ENCODE measurements around the gene DAPK3. TPM values are rescaled to one million over a fixed set of nuclear protein-coding genes. Genes with fewer than 3 reads are reported as not detected.

Gene DAPK3
- total RNA-seq, 1 donor from 2014 or later: 63.7 TPM

DNA sequence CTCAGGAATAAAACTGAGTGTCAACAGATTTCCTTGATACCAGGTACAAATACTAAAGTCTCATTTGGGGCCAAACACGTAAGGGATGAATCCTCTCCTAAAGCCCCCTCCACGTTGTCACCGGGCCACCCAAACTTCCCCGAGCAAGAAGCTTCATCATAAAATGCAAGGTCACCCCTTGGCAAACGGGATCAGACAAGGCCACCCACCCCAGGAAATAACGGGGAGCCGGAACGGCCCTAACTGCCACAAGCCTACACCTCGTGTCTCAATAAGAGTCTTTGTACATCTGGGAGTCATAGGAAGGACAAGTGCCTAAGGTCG, 13.6 kb upstream of the DAPK3 start:
- Histone ChIP-seq H3K36me3 (ENCODE audit: control insufficient read depth in 3 of 3, insufficient read depth in 3 of 3, low read length in 3 of 3) (peaks cover 47 to 50% (median 48%) of the 10 kb centered on the region in 3 donors), H3K4me1 (ENCODE audit: control insufficient read depth in 3 of 3, insufficient read depth in 3 of 3, low read length in 3 of 3) (peaks cover 42 to 60% (median 52%) of the 10 kb centered on the region in 3 donors), H3K27ac (ENCODE audit: low read depth, low read length) (peak overlapping the region; percentile 98), H3K4me3 (ENCODE audit: low read length in 3 of 3) (peak overlapping the region; percentile 88 to 97 (median 95)), H3K9ac (ENCODE audit: low read depth in 1 of 3, low read length in 3 of 3) (peak overlapping the region; percentile 91 to 93 (median 92)), H3K27me3 (ENCODE audit: control insufficient read depth in 3 of 3, insufficient read depth in 3 of 3, low read length in 3 of 3) (no peaks in the 10 kb centered on the region), H3K9me3 (ENCODE audit: control insufficient read depth in 3 of 3, low read length in 3 of 3) (no peaks in the 10 kb centered on the region)

DNA sequence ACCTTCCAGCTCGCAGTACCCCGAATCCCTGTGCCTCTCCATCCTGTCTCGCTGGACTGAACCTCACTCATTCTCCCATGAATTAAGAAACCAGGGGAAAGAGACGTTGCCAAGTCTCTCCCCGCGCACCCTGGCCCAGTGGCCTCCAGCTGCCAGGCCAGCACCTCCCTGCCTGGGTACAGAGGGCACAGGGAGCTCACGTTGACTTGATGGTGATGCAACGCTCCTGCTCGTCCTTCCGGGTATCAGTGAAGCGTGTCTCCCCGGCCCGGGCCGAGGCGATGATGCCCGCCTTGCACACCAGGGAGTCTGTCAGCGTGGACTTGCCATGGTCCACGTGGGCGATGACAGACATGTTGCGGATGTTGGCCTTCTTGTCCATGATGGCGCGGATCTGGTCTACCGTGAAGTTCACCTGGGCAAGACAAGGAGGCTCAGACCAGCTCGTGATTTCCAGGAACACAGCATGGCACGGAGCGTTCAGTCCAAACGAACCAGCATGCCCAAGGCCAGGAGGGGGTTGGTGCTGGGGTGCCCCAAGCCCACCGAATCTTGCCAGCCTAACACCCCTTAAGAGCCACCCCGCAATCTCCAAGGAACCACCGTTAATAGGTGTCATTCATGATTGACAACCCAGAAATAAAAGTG, 13.2 kb upstream of the DAPK3 start:
- Histone ChIP-seq H3K4me1 (ENCODE audit: control insufficient read depth in 3 of 3, insufficient read depth in 3 of 3, low read length in 3 of 3) (peaks cover 42 to 60% (median 52%) of the 10 kb centered on the region in 3 donors), H3K9ac (ENCODE audit: low read depth in 1 of 3, low read length in 3 of 3) (peak overlapping the region; percentile 91 to 93 (median 92)), H3K4me3 (ENCODE audit: low read length in 3 of 3) (peak overlapping the region; percentile 88 to 97 (median 95)), H3K9me3 (ENCODE audit: control insufficient read depth in 3 of 3, low read length in 3 of 3) (no peaks in the 10 kb centered on the region), H3K27me3 (ENCODE audit: control insufficient read depth in 3 of 3, insufficient read depth in 3 of 3, low read length in 3 of 3) (no peaks in the 10 kb centered on the region), H3K36me3 (ENCODE audit: control insufficient read depth in 3 of 3, insufficient read depth in 3 of 3, low read length in 3 of 3) (peaks cover 52 to 55% (median 53%) of the 10 kb centered on the region in 3 donors), H3K27ac (ENCODE audit: low read depth, low read length) (peak overlapping the region; percentile 98)

DNA sequence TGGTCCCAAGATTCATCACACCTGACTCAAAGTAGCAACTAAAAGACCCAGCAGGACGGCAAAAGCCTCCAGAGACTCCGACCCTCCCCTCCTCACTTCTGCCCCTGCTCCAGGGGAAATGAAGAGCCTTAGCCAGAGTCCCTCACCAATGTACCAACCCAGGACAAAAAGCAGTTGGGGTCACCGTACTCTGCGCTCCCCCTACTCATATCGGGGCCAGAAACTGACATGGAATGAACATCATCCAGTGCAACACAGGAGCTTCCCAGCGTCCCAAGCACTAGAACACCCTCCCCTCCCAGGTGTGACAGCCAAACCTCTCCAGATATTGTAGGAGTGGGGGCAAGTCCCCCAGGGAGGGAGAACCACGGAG, 12.6 kb upstream of the DAPK3 start:
- Histone ChIP-seq H3K4me3 (ENCODE audit: low read length in 3 of 3) (peak overlapping the region; percentile 88 to 97 (median 95)), H3K4me1 (ENCODE audit: control insufficient read depth in 3 of 3, insufficient read depth in 3 of 3, low read length in 3 of 3) (peaks cover 42 to 60% (median 52%) of the 10 kb centered on the region in 3 donors), H3K27me3 (ENCODE audit: control insufficient read depth in 3 of 3, insufficient read depth in 3 of 3, low read length in 3 of 3) (no peaks in the 10 kb centered on the region), H3K36me3 (ENCODE audit: control insufficient read depth in 3 of 3, insufficient read depth in 3 of 3, low read length in 3 of 3) (peaks cover 54 to 58% (median 57%) of the 10 kb centered on the region in 3 donors), H3K27ac (ENCODE audit: low read depth, low read length) (peak overlapping the region; percentile 98), H3K9me3 (ENCODE audit: control insufficient read depth in 3 of 3, low read length in 3 of 3) (no peaks in the 10 kb centered on the region), H3K9ac (ENCODE audit: low read depth in 1 of 3, low read length in 3 of 3) (peak overlapping the region; percentile 91 to 93 (median 92))

DNA sequence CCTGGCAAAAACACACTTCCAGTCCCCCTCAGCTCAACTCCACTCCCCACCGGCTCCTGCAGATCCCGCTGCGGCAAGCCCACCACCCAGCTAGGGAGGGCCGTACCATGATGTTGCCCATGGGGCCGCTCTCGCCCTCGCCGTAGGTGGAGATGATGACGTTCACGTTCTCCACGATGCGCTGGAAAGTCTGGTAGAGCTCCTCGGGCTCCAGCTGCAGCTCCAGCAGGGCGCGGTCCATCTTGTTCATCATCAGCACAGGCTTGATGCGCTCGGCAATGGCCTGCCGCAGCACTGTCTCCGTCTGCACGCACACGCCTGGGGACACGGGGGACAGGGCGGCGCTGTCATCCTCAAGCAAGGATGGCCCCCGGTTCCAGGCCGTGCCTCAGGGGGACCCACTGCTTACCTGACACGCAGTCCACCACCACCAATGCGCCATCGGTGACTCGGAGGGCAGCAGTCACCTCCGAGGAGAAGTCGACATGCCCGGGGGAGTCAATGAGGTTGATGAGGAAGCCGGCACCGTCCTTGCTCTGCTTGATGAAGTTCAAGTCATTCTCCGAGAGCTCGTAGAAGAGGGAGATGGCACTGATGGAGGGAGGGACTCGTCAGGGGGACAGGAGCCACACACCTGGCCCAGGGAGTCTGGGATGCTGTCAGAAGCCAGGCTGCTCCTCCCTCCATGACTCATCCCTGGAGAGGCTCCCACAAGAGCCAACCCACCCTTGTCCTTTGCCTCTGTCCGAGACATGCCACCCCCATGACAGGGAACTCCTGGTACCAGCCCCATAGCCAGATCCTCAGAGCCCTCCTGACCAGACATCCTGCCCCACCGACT, 12.0 kb upstream of the DAPK3 start:
- peak overlapping the region in 1 of 3 donors; percentile 92 for H3K9ac ChIP-seq (ENCODE audit: low read depth in 1 of 3, low read length in 3 of 3)
- H3K27ac ChIP-seq (ENCODE audit: low read depth, low read length): peak overlapping the region; percentile 98
- H3K9me3 ChIP-seq (ENCODE audit: control insufficient read depth in 3 of 3, low read length in 3 of 3): no peaks in the 10 kb centered on the region
- H3K27me3 ChIP-seq (ENCODE audit: control insufficient read depth in 3 of 3, insufficient read depth in 3 of 3, low read length in 3 of 3): no peaks in the 10 kb centered on the region
- peak overlapping the region; percentile 88 to 97 (median 95) for H3K4me3 ChIP-seq (ENCODE audit: low read length in 3 of 3)
- H3K36me3 ChIP-seq (ENCODE audit: control insufficient read depth in 3 of 3, insufficient read depth in 3 of 3, low read length in 3 of 3): peaks cover 59 to 64% (median 63%) of the 10 kb centered on the region in 3 donors
- peaks cover 42 to 60% (median 49%) of the 10 kb centered on the region in 3 donors for H3K4me1 ChIP-seq (ENCODE audit: control insufficient read depth in 3 of 3, insufficient read depth in 3 of 3, low read length in 3 of 3)

DNA sequence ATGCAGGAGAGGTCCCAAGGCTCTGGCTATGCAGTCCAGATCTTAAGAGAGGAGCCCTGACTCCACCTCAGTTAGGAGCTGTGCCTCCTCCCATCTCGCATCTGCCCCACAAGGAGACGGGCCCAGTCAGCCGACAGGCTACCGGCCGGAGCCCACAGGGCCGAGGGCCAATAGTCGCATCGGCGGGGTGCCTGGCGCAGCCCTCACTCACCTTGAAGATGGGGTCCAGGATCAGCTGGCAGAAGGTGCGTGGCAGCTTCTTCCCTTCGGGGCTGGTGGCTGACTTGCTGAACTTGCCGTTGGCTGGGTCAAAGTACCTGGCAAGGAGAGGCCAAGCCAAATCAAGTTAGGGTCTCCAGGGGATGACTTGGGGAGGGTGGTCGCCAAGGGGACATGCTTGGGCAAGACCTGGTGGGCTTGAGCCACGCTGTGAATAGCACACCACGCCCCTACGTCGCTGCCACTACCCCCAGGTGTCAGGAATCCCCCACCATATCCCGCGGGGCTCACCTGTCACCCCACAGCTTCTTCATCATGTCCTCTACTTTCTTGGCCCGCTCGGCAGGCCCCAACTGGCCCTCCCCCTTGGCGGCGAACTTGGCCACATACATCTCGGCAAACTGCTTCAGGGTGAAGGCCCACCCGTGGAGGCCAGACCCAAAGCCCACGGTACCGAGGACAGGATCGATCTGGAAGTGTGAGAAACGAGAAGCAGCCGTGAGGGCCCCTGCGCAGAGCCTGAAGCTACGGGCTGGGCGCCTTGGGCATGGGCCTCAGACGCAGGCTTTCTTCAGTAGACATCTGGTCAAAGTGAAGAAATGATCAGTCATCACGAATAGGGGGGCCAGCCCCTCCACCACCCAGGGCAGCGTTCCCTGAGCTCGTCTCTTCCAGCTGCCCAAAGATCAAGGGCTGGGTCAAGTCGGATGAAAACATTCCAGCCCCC, 11.1 kb upstream of the DAPK3 start:
- no peaks in the 10 kb centered on the region for H3K27me3 ChIP-seq (ENCODE audit: control insufficient read depth in 3 of 3, insufficient read depth in 3 of 3, low read length in 3 of 3)
- H3K9me3 ChIP-seq (ENCODE audit: control insufficient read depth in 3 of 3, low read length in 3 of 3): no peaks in the 10 kb centered on the region
- peak overlapping the region; percentile 1 for H3K27ac ChIP-seq (ENCODE audit: low read depth, low read length)
- peak overlapping the region in 1 of 3 donors; percentile 33 for H3K9ac ChIP-seq (ENCODE audit: low read depth in 1 of 3, low read length in 3 of 3)
- H3K4me1 ChIP-seq (ENCODE audit: control insufficient read depth in 3 of 3, insufficient read depth in 3 of 3, low read length in 3 of 3): peaks cover 35 to 58% (median 46%) of the 10 kb centered on the region in 3 donors
- no peak overlapping the region for H3K4me3 ChIP-seq (ENCODE audit: low read length in 3 of 3)
- H3K36me3 ChIP-seq (ENCODE audit: control insufficient read depth in 3 of 3, insufficient read depth in 3 of 3, low read length in 3 of 3): peaks cover 68 to 73% (median 72%) of the 10 kb centered on the region in 3 donors

DNA sequence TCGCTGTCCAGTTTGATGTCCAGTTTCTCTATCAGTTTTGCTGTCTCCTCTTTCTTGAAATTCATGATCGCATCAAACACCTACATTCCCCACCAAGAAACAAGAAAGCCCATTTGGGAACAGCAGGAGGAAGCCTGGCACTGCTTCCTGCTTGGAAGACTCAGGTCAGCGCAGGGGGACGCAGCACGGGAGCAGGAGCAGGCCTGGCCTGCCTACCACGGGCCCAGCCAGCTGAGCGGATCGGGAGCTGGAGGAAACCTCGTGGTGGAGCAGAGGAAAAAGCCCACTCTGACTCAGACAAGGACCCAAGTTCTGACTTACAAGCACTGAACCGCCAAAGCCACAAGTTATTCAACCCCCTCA, 10.5 kb upstream of the DAPK3 start:
- Histone ChIP-seq H3K4me1 (ENCODE audit: control insufficient read depth in 3 of 3, insufficient read depth in 3 of 3, low read length in 3 of 3) (peaks cover 29 to 52% (median 45%) of the 10 kb centered on the region in 3 donors), H3K36me3 (ENCODE audit: control insufficient read depth in 3 of 3, insufficient read depth in 3 of 3, low read length in 3 of 3) (peaks cover 75 to 79% (median 79%) of the 10 kb centered on the region in 3 donors), H3K9me3 (ENCODE audit: control insufficient read depth in 3 of 3, low read length in 3 of 3) (no peaks in the 10 kb centered on the region), H3K9ac (ENCODE audit: low read depth in 1 of 3, low read length in 3 of 3) (peak overlapping the region in 2 of 3 donors; percentile 14 to 25), H3K27me3 (ENCODE audit: control insufficient read depth in 3 of 3, insufficient read depth in 3 of 3, low read length in 3 of 3) (no peaks in the 10 kb centered on the region), H3K4me3 (ENCODE audit: low read length in 3 of 3) (no peak overlapping the region), H3K27ac (ENCODE audit: low read depth, low read length) (peak overlapping the region; percentile 1)

DNA sequence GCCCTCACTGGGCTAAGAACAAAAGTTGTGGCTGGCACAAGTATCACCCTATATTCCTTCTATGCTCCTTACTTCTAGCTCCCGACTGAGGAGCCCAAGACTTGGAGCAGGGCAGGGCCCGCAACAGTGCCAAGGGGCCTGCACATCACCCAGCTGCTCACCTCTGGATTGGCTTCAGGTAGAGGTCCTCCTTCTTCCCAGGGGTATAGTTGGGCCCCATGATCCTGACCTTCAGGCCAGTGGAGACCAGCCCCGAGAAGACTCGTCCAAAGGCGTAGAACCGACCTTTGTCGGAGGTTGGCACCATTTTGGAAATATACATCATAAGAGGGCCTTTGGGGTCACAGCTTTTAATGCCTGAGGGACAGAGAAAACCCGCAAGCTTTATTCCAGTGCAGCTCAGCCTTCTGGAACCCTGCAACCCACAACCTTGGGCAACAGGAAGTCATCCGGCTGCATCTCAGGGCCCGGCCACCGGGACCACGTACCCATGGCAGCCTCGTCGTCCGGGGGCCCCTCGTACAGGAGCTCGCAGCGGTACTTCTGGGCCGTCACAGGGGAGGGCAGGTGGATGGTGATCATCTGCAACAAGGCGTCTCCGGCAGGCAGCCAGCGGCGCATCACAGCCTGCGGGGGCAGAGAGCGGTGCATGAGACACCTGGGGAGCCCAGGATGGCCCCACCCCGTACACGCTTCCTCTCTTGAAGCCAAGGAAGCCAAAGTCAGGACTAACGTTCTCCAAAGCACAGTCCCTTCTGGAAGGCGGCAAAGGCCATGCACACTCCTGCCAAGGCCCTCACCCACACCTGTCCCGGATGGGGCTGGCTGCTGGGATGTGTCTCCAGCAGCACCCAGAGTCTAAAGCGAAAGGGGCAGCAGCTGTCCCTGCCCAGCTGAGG, 9.7 kb upstream of the DAPK3 start:
- Histone ChIP-seq H3K9me3 (ENCODE audit: control insufficient read depth in 3 of 3, low read length in 3 of 3) (no peaks in the 10 kb centered on the region), H3K27ac (ENCODE audit: low read depth, low read length) (no peak overlapping the region), H3K27me3 (ENCODE audit: control insufficient read depth in 3 of 3, insufficient read depth in 3 of 3, low read length in 3 of 3) (no peaks in the 10 kb centered on the region), H3K4me1 (ENCODE audit: control insufficient read depth in 3 of 3, insufficient read depth in 3 of 3, low read length in 3 of 3) (peaks cover 21 to 45% (median 41%) of the 10 kb centered on the region in 3 donors), H3K9ac (ENCODE audit: low read depth in 1 of 3, low read length in 3 of 3) (peak overlapping the region in 1 of 3 donors; percentile 14), H3K4me3 (ENCODE audit: low read length in 3 of 3) (no peak overlapping the region), H3K36me3 (ENCODE audit: control insufficient read depth in 3 of 3, insufficient read depth in 3 of 3, low read length in 3 of 3) (peaks cover 81 to 85% (median 85%) of the 10 kb centered on the region in 3 donors)

DNA sequence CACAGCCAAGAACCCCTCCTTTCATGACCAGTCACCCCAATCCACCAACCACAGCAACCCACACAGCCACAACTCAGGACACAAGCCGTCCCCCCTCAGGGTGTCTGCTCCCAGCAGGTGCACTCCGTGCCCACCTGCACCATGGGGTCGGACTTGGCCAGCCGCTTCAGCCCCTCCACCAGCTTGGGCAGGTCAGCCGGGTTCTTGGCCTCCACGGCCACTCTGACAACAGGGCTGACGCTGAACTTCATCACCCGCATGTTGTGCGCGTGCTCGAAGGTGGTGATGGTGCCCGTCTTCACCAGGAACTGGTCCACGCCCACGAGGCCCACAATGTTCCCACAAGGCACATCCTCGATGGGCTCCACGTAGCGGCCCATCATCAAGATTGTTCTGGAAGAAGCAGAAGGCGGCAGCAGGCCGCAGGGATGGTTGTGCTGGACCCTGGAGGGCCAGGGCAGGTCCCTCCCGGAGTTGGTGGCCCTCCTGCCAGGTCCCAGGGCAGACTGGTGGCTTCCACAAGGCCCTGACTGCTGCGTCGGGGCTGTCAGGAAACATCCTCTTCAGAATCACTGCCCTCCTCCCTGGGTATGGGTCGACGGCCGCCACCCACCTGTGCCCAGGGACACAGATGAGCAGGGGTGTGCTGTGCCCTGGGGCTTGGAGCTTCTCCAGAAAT, 8.9 kb upstream of the DAPK3 start:
- no peak overlapping the region for H3K4me3 ChIP-seq (ENCODE audit: low read length in 3 of 3)
- H3K9ac ChIP-seq (ENCODE audit: low read depth in 1 of 3, low read length in 3 of 3): no peak overlapping the region
- peaks cover 87 to 91% (median 88%) of the 10 kb centered on the region in 3 donors for H3K36me3 ChIP-seq (ENCODE audit: control insufficient read depth in 3 of 3, insufficient read depth in 3 of 3, low read length in 3 of 3)
- no peak overlapping the region for H3K27ac ChIP-seq (ENCODE audit: low read depth, low read length)
- H3K27me3 ChIP-seq (ENCODE audit: control insufficient read depth in 3 of 3, insufficient read depth in 3 of 3, low read length in 3 of 3): no peaks in the 10 kb centered on the region
- H3K9me3 ChIP-seq (ENCODE audit: control insufficient read depth in 3 of 3, low read length in 3 of 3): no peaks in the 10 kb centered on the region
- peaks cover 19 to 45% (median 40%) of the 10 kb centered on the region in 3 donors for H3K4me1 ChIP-seq (ENCODE audit: control insufficient read depth in 3 of 3, insufficient read depth in 3 of 3, low read length in 3 of 3)
